ENCODE measurements around the gene FHIT.

DNA sequence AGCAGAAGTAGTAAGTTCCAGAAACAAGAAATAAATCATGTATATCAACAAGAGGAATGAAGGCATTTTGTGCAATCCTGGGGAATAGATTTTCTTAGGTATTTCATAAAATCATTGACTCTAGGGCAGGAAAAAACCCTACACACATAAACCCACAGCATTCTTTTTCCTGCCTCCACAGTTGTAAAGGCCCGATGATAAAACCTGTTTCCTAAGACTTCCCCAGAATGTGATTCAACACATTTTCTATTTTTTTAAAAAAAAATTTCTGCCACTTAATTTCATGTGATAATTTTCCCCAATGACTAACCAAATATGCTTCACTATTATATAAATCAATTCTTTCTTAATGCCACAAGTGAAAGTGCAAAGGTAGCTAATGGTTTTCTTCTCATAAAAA lies 407.0 kb downstream of the FHIT start:
- TF ChIP-seq EZH2 (IDR thresholded peaks at IDR 0.05; ENCODE audit: insufficient read depth, poor library complexity, severe bottlenecking) (no peak), EZH2phosphoT487 (IDR thresholded peaks at IDR 0.05; ENCODE audit: insufficient read depth, low read depth) (no peak)

Measured in GM23248 (cell line).